NCI-H1417 (cell line): Measurements from ENCODE around the gene KCNA10.
"Not testable (repeated sequence)": the region's sequence is repeated elsewhere in the genome, so short reads cannot be mapped to it uniquely, and the experiment has no call there.

Source experiments
- DNase-seq, 3 experiments: peaks; one replicate each; lab custom pipeline; 2025; lab: John Stamatoyannopoulos, UW

The KCNA10 gene

GRCh38 chr1:110535985-110536384, 17.0 kb upstream of the KCNA10 start:
- DNase-seq, result no peak

GRCh38 chr1:110533230-110533629, 14.3 kb upstream of the KCNA10 start:
- DNase-seq, result peak in 2 of 3 experiments; percentile 8 to 26

DNA sequence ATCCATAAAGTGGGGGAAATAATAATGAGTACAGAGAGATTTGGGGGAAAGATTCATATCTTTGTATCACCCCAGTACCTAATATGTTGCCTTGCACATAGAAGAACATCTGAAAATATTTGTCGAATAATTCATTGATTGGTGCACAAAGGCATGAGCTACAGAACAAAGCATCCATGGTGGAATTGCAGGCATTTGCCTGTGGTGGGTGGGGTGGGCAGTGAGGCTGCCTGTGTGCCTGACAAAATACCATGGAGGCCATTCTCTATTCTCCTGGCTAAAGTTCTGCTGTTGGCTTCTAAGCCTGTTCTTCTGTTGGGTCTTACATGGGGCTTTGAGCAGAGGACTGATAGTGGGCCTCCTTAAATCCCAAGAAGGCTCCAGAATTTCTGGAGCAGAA, 10.0 kb upstream of the KCNA10 start:
- no peak for DNase-seq

- DNase-seq, result no peak
These were observed 7.3 kb upstream of the KCNA10 start for GRCh38 chr1:110526201-110526780.

DNA sequence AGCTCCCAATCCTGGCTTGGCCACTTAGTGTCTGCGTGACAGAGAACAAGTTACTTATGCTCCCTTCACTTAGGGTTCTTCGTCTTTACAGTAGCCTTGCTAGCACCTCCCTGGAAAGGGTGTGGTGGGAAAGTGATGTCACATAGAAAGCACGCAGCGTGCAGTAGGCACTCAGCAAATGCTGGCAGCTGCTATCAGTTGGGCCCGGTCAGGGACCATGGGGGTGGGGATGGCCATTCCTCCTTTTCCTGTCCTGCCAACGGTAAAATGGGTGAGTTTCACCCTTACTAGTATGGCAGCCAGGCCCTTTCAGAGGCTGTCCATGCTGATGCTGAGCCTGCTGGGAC, 6.2 kb upstream of the KCNA10 start:
- DNase-seq, result no peak

GRCh38 chr1:110524311-110525248, 5.6 kb upstream of the KCNA10 start:
- DNase-seq, result peak; percentile 38 to 77 (median 52)

- no peak for DNase-seq
These were observed 4.0 kb upstream of the KCNA10 start for GRCh38 chr1:110523011-110523410.

- no peak for DNase-seq
These were observed 3.6 kb upstream of the KCNA10 start for GRCh38 chr1:110522560-110522959.

DNA sequence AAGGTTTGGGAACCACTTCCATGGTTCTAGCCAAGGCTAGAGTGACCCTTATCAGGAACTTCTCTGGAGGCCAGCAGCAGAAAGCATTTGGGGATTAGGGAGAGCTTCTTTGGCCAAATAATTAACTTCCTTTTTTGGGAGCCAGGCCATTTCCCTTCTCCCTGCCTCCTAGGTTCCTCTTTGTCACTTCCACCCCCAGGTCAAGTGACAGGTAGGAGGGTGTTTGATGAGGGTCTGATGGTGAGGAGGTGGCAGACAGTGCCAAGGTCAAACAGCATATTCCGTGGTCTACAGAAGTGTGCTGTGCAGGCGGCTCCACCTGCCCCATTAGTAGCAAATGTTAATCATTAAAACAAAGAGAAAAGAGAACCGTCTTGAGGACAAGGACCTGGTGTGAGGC, 1.9 kb upstream of the KCNA10 start:
- DNase-seq, result no peak

- no peak for DNase-seq
These were observed 3.1 kb downstream of the KCNA10 start for GRCh38 chr1:110515891-110516290.

- no peak for DNase-seq
These were observed 3.9 kb downstream of the KCNA10 start for GRCh38 chr1:110515041-110515440.

DNA sequence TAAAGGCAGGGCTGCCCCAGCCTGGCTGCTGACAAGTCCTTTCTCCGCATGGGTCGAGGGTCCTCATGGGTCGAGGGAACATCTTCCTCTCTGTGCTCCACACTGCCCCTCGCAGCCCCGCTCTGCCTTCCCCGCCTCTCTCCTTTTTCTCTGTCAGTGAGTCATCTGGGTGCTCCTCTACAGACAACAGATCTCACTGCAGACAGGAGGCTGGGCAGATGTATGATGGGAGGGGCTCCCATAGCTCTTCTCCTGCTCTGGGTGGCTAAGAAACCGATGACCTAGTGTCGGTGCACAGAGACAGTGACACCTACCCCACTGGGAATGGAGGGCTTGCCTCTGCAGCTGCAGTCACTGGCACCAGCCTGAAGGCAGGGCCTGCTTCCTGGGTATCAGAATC, 5.5 kb downstream of the KCNA10 start:
- DNase-seq, result no peak

DNA sequence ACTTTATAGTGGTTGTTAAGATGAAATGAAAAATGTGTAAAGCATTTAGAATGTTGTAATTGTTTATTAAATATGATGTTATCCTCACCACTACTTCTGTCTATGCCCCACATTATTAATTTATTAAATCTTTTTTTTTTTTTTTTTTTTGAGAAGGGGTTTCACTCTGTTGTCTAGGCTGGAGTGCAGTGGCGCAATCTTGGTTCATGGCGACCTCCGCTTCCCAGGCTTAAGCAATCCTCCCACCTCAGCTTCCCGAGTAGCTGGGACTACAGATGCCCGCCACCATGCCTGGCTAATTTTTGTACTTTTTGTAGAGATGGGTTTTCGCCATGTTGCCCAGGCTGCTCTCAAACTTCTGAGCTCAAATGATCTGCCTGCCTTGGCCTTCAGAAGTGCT, 7.5 kb downstream of the KCNA10 start:
- no peak for DNase-seq

GRCh38 chr1:110510921-110511320, 8.1 kb downstream of the KCNA10 start:
- DNase-seq, result not testable (repeated sequence)

DNA sequence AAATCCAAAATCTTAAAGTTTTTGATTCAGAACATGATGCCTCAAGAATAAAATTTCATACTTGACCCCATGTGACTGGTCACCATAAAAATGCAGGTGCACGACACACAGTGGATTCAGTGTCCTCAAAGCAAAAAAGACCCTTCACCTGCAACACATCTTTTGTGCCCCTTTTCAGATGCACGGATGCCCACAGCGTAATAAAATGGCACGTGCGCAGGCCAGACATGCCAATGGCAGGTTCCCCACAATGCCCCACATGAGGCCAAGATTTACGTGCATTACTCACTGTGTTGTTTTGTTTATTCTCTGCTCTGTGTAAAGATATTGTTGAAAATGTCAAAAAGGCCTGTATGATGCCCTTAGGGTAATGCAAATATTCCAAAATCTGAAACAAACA, 9.3 kb downstream of the KCNA10 start:
- DNase-seq, result no peak

DNA sequence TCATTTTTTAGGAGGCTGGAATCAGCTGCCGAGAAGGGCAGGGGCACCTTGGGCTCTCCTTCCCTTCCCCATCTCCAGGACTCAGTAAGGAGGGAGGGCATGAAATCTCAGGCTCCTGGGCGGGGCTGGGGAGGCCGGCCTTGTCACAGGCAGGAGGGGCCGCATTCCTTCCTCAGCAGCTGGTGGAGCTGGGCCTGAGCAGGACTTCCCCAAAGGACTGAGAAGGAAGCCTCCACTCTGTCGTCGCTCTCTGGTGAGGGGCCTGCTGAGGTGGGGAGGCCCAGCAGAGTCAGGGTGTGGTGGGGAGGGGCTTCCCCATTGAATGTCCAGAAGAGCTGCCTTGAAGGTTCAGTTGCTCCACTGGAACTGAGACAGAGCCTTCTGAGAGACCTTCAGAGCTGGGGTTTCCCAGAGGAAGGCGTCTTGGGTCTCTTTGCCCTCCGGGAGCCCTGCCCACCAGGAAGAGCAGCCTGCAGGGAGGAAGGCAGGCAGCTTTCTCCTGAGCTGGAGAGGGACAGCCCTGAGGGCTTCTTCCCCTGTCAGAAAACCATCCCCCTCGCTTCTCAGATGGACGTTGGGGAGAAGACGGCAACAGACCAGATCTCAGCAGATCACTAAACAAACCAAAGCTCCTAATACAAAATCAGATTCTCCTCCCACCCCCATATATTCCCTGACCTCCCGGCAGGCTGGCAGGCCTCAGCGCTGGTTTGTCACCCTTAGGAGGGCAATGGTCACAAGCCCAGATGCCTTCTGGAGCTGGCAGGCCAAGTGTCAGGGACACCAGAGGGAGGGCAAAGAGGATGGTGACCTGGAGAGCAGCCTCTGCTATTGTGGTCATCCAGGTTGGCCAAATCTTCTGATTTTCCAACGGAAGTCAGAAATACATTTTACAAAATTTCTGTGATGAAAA, 10.7 kb downstream of the KCNA10 start:
- DNase-seq, result no peak

DNA sequence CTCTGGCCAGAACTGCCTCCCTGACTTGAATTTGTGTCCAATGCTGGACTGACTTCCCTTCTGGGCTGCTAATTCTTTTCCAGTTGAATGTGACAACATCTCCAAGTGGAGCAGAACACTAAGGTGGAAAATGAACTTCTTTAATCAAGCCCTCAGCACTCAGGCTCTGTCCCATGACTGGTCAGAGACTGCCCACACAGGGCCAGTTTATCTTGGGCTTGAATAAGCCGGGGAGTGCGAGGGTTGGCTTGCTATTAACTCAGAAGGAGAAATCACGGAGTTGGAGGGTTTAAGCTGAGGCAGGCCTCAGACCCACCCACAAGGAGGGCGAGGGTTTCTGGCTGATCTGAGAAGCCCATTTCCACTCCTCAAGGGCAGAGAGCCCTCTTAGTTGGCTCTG, 12.4 kb downstream of the KCNA10 start:
- DNase-seq, result no peak

DNA sequence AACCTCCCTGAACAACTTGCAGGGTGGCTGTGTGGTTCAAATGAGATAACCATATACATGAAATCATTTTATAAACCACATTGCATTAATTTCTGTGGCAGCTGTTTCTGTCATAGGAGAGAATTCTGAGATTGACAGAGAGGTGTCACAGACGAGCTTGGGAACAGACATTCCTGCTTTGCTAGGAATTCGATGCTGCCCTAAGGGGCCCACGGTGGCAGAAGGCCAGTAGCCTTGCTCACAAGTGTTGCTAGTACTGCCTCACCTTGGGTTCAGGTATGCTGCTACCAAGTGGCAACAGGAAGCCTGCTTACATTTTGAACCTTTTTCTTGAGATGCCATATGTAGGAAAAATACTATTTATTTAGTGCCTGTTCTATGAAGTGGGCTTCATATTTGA, 13.4 kb downstream of the KCNA10 start:
- DNase-seq, result no peak

DNA sequence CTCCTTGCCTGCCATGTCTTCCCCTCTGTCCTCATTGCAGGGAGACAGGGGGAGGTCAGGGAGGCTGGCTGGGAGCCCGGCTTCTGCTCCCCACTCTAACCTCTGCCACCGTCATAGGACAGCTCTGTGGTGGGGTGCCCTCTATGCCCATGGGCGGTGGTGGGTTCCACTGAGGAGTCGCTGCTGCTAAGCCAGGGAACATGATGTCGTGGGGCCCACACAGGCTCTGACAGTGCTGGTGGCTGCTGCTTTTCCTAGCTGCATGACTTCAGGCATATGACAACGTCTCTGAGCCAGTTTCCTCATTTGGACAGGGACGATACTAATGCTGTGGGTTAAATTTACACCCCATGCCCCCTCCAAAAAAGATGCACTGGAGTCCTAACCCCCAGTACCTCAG, 14.7 kb downstream of the KCNA10 start:
- DNase-seq, result no peak

DNA sequence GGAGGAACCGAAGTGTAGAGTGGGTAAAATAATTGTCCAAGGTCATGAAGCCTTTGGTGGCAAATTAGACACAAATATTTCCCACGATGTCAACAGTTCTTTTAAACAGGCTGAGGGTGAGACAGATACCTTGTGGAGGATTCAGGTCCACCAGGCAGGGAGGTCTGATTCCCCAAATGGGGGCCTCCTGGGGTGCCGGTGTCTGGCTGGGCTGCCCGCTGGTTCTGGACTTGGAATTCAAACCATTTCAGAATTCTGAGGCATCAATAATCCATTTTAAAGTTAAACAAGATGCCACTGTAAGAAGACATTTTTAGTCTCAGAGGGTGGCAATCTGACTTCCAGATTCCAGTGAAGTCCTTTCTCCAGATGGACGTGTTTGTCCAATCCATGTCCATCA, 15.5 kb downstream of the KCNA10 start:
- no peak for DNase-seq

- no peak for DNase-seq
These were observed 16.4 kb downstream of the KCNA10 start for GRCh38 chr1:110502402-110503151.
